ENCODE results near the gene GATAD1.
A peak's percentile ranks its signal among the peaks of the same experiment; 100 is the strongest.
"Not testable (repeated sequence)": the region's sequence is repeated elsewhere in the genome, so short reads cannot be mapped to it uniquely, and the experiment has no call there.

GATAD1 gene, protein sequence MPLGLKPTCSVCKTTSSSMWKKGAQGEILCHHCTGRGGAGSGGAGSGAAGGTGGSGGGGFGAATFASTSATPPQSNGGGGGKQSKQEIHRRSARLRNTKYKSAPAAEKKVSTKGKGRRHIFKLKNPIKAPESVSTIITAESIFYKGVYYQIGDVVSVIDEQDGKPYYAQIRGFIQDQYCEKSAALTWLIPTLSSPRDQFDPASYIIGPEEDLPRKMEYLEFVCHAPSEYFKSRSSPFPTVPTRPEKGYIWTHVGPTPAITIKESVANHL

GRCh38 chr7:92447345-92448204, at the start of gene GATAD1:
GATAD1 (plus strand) TSS chr7:92447482; CDS start chr7:92447730, 248 bp downstream.
- peak; percentile 98 for DNase-seq (ENCODE audit: low spot score)

GRCh38 chr7:92397542-92397941, 49.7 kb upstream of the GATAD1 start:
- no peak for DNase-seq (ENCODE audit: low spot score)

GRCh38 chr7:92400013-92400412, 47.3 kb upstream of the GATAD1 start:
- no peak for DNase-seq (ENCODE audit: low spot score)

DNA sequence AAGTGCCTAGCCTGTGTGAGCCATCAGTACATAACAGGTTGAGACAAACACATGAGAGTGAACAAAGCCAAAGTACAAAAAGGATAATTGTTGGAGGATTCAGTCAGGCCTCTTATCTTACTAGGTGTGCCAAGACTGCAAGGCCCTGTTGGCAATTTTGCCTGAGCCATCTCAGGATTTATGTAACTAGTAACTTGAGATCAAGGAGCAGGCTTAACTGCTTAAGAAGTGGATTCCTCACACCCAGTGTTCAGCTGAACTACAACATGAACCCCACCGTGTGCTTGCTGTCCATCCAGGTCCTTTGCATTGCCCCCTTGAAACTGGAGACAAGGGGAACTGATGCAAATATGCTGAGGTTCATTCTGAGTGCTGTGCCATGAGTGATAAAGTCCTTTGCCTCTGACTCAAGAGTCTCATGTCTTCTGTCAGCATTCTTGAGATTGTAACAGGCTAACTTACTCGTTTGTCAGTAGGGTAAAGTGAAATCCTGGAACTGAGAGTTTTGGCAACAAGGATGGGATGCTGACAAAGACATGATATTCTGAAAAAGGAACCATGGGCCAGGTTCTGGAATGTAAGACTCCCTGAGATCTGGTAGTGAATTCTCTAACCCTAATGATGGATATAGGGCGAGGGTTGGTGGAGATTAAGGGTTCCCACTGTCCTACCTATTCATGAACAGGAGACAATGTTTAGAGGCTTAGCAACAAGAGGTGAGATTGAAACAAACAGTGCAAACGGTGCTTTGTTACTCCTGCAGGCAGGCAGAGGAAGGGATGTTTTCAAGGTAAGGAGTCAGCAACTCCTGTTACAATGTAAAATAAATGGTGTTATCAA, 44.1 kb upstream of the GATAD1 start:
- DNase-seq (ENCODE audit: low spot score): peak; percentile 39

GRCh38 chr7:92403760-92404074, 43.6 kb upstream of the GATAD1 start:
- DNase-seq (ENCODE audit: low spot score): no peak

- no peak for DNase-seq (ENCODE audit: low spot score)
Observed at GRCh38 chr7:92404170-92404614, 43.1 kb upstream of the GATAD1 start.

DNA sequence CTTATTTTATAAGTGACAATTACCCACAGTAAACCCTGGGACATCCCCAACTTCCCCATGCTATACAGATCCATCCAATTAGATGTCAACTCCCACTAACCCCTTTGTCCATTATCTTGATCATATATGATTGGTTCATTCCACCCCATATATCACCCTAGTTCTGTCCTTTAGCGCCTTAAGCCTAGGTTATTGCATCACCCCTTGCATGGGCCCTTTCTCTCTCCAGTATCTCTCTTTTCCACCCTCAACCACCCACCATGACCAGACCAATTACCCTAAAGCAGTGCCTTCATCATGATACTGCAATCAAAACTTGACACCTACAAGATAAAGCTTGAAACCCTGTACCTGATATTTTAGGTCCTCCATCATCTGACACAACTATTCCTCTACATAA, 37.9 kb upstream of the GATAD1 start:
- no peak for DNase-seq (ENCODE audit: low spot score)

DNA sequence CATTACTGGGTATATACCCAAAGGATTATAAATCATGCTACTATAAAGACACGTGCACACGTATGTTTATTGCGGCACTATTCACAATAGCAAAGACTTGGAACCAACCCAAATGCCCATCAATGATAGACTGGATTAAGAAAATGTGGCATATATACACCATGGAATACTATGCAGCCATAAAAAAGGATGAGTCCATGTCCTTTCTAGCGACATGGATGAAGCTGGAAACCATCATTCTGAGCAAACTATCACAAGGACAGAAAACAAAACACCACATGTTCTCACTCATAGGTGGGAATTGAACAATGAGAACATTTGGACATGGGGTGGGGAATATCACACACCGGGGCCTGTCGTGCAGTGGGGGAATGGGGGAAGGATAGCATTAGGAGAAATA, 37.1 kb upstream of the GATAD1 start:
- DNase-seq (ENCODE audit: low spot score): not testable (repeated sequence)

DNA sequence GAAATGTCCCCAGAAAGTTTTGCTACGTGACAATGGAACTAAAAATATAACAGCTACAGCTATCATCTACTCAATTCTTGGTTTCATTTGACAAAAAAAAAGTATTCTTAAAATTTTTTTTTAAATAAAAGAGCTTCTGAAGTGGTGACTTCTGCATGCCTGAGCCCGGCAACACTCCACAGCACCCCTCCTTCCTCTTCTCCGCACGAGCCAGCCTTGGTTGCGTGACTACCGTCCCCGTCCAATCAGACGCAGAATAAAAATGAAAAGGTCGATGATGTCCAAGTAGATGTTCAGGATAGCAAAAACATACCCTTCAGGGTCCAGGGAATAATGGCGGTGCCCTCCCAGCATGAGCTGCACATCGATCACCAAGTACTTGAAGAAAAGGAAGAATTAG, 34.5 kb upstream of the GATAD1 start:
- no peak for DNase-seq (ENCODE audit: low spot score)

DNA sequence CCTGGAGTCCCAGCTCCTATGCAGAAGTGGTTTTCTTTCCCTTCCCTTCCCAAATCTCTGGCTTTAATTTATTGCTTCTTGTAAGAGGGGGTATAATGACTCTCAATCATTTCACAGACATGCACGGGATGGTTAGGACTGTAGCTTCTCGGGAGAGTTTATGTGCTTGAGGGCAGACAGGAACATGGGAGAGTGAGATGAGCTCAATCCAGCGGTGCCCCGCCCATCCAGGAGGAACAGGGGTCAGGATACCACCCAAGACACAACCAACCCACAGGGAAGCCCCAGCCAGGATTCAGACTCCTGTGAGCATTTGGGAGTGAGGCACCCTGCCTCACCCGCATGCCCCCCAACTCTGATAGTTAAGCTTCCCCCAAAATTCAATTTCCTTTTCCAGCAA, 33.7 kb upstream of the GATAD1 start:
- DNase-seq (ENCODE audit: low spot score): no peak

GRCh38 chr7:92415225-92415624, 32.1 kb upstream of the GATAD1 start:
- DNase-seq (ENCODE audit: low spot score): peak; percentile 18

GRCh38 chr7:92417913-92418312, 29.4 kb upstream of the GATAD1 start:
- no peak for DNase-seq (ENCODE audit: low spot score)

DNA sequence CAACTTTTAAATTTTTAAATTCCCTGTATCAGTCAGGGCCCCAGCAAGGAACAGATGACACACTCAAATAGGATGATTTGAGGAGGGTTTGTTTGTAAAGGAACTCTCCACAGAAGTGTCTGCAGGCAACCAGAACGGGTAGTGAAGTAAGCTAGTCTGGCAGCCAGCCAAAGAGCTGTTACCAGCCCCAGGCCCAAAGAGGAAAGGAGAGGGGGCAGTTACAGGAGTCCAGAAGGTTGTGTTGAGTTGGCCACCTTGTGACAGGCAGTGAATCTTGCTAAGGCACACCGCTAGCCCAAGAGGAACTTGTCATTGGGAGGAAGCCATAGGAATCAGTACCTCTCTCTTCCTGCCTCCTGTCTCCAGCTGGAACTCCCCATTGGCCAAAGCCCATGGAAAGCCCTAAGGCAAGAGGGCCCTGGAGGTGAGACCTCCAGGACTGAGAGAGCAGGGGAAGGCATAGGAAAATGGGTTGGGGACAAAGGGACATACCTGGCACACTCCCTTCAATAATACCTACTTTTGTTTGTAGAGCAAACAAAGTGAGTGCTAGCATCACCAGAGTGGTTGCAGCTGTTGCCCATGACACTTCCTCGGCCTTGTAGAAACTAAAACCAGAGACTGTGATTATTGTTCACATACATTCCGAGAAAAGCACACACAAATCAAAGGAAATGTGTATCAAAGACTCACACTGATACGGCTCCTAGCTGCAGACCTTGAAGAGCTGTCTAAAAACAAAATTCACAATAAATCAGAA, 25.4 kb upstream of the GATAD1 start:
- DNase-seq (ENCODE audit: low spot score): no peak

DNA sequence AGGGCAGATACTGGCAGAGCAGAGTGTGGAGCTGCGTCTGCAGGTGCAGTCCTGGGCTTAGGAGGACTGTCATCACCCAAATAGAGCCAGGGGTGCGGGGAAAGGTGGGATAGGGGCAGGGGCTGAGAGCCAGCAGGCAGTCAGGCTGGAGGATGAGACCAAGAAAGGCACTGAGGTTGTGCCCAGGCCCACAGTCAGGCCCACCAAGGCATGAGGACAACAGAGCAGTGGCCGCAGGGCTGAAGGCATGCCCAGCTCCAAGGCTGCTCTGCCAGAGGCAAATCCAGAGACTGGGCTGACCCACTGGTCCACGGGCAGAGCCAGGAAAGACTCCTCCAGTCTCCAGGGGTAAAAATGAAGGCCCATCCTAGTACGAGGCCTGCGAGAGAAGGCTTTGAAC, 24.4 kb upstream of the GATAD1 start:
- no peak for DNase-seq (ENCODE audit: low spot score)

DNA sequence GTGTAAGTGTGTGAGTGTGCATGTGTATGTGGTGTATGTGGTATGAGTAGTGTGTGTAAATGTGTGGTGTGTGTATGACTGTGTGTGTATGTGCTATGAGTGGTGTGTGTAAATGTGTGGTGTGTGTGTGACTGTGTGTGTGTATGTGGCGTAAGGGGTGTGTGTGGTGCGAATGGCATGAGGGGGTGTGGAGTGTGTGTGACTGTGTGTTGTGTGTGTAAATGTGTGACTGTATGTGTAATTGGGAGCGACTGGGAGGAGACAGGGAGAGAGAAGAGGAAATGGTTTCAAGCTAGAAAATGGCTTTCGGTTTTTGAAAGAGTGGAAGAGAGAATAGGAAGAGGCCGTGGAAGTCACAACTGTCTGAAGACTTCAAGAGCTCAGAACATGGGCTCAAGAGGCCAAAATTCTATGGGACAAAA, 23.6 kb upstream of the GATAD1 start:
- no peak for DNase-seq (ENCODE audit: low spot score)

DNA sequence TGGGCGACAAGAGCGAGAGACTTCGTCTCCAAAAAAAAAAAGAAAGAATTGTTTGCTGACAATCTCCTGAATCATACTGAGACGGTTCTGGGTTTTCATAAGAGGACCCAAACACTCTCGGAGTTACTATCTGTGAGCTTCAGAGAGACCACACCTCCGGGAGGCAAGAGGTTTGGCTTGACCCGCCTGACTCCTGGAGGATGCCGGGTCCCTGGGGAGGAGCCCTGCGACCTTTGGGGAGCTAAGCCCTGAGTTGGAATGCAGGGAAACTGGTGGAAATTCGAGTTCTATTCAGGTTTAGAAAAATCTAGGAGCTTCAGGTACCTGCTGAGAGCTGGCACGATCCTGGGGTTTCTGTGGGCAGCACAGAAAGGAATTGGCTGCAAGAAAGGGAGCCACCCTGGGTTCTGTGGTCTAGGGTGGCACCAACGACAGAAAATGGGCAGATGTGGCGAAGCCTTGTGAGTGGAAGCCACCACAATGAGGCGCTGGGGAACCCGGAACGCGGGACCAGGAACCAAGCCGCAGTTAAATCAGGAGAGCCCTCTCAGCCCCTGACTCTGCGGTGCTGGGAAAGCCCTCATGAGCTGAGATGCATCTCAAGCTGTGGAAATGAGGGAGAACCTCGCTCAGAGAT, 21.9 kb upstream of the GATAD1 start:
- DNase-seq (ENCODE audit: low spot score): no peak

DNA sequence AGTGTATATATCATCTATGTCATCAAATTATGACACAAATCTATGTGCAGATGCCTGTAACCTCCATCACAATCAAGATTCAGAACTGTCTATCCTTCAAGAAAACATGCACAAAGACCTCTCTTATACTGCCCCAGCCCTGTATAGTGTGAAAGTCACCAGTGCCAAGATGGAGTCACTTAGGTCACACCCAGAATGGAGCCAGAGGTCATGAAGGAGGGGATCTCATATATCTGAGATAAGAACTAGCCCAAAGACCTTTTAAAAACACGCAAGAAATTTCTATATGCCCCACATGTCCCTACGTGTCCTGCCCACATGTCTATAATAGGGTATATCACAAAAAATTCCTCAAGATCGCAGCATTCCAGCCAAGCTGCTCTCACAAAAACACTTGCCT, 20.1 kb upstream of the GATAD1 start:
- no peak for DNase-seq (ENCODE audit: low spot score)

GRCh38 chr7:92432299-92432946, 14.9 kb upstream of the GATAD1 start:
- no peak for DNase-seq (ENCODE audit: low spot score)

DNA sequence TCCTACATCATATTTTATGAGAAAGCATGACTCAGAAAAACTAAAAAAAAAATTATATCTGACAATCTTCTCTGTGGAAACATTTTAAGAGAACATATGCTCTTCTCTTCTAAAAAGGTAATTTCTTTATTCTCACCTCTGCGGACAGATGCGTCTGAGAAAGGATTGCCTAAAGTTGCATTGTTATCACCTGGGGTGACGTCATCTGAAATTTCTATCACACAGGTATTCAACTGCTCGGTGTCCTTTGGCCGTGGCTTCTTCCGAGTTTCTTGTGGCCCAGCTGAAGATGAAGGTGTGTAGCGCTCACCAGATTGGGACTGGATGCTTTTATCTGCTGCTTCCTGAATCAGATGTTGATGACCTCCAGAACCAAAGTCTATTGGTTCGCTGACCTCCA, 14.3 kb upstream of the GATAD1 start:
- DNase-seq (ENCODE audit: low spot score): no peak

- no peak for DNase-seq (ENCODE audit: low spot score)
Observed at GRCh38 chr7:92435542-92435941, 11.7 kb upstream of the GATAD1 start.

All from GM03348 (cell line).